ENCODE measurements around the gene STEAP3.

The STEAP3 gene

DNA sequence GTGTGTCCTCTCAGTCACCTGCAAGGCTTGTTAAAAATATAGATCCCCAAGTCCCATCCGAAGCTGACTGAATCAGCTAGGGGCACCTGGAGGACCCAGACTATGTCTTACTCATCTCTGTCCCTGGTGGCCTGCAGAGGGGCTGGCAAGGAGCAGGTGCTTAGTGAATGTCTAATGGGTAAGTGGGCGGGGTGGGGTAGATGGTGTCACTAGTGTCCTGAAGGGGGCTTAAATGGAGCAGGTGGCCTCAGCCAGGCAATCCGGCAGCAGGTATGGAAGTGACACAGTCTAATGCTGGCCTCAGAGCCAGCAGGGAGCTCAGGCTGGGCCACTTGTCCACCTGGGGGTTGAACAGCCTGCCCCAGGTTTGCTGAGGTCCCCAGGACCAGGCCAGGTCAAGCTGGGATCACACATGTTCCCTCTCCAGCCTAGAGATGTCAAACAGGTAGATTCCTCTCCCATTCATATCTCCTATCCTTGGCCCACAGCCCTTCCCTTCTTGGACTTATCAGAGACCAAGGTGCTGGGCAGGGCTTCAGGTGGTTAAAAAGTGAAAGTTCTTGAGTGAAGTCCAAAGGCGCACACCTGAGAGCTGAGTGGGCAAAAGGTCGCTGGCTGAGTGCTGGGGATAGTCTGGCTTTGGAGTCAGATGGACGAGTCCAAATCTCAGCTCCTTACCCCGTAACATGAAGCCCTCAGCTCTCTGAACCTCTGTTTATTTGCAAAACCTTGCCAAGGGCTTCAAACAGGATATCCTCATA, 1.7 kb downstream of the STEAP3 start:
- no peak for DNase-seq (ENCODE audit: low read depth in 1 of 2, low spot score in 1 of 2)

- no peak for DNase-seq (ENCODE audit: low read depth in 1 of 2, low spot score in 1 of 2)
Measured at GRCh38 chr2:119225926-119226325, 2.3 kb downstream of the STEAP3 start.

- no peak for DNase-seq (ENCODE audit: low read depth in 1 of 2, low spot score in 1 of 2)
Measured at GRCh38 chr2:119227346-119227745, 3.7 kb downstream of the STEAP3 start.

DNA sequence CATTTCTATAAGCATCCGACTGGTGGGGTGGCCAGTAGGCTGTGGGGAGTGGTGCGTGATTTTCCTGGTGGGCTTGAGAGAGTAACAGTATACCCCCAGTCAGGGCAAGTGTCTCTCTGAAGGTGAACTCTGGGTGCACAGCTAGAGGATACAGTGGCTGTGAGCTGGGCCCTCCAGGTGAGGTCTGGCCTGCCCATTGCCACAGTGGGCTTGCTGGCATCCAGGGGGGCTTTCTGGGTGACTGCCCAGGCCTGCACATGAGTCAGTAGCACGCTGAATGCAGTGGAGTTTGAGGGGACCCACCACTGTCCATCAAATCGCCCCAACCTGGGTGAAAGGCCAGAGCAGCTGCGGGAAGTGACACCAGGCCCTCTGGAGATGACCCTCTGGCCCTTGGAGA, 4.5 kb downstream of the STEAP3 start:
- DNase-seq (ENCODE audit: low read depth in 1 of 2, low spot score in 1 of 2), result no peak

DNA sequence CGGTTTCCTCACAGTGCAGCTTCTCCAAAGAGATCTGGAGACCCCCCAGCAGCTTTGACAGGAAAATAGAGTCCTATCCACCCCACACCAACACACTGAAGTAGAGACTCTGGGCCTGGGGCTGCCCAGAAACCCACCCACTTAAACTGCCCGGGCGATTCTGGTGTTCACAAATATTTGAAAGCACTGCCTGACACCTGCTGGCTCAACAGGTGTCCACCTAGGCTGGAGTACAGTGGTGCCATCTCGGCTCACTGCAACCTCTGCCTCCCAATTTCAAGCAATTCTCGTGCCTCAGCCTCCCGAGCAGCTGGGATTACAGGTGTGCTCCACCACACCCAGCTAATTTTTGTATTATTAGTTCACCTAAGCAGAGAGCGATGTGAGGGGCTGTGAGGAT, 5.3 kb downstream of the STEAP3 start:
- DNase-seq (ENCODE audit: low read depth in 1 of 2, low spot score in 1 of 2), result no peak

DNA sequence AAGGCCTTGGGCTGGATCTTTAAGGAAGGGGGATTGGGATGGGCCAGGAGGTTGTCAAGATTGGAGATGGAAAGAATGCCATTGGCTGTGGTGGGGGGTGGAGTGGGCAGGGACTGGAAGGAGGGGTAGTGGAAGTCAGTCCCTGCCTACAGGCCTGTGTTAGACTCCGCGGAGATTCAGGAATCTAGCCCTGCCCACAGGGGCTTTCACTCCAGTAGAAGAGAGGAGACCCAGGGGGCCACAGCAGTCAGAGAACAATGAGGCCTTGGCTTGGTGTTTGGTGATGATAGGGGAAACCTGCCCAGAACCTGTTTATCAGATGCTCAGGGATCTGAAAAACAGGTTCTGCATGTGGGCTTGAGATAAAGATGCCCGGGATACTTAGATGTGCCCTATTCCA, 6.1 kb downstream of the STEAP3 start:
- no peak for DNase-seq (ENCODE audit: low read depth in 1 of 2, low spot score in 1 of 2)

GRCh38 chr2:119230219-119231185, 6.9 kb downstream of the STEAP3 start:
- DNase-seq (ENCODE audit: low read depth in 1 of 2, low spot score in 1 of 2), result no peak

GRCh38 chr2:119231975-119232665, 8.5 kb downstream of the STEAP3 start:
- no peak for DNase-seq (ENCODE audit: low read depth in 1 of 2, low spot score in 1 of 2)

- no peak for DNase-seq (ENCODE audit: low read depth in 1 of 2, low spot score in 1 of 2)
Measured at GRCh38 chr2:119232666-119232993, 9.0 kb downstream of the STEAP3 start.

GRCh38 chr2:119233326-119234020, 9.8 kb downstream of the STEAP3 start:
- DNase-seq (ENCODE audit: low read depth in 1 of 2, low spot score in 1 of 2), result no peak

DNA sequence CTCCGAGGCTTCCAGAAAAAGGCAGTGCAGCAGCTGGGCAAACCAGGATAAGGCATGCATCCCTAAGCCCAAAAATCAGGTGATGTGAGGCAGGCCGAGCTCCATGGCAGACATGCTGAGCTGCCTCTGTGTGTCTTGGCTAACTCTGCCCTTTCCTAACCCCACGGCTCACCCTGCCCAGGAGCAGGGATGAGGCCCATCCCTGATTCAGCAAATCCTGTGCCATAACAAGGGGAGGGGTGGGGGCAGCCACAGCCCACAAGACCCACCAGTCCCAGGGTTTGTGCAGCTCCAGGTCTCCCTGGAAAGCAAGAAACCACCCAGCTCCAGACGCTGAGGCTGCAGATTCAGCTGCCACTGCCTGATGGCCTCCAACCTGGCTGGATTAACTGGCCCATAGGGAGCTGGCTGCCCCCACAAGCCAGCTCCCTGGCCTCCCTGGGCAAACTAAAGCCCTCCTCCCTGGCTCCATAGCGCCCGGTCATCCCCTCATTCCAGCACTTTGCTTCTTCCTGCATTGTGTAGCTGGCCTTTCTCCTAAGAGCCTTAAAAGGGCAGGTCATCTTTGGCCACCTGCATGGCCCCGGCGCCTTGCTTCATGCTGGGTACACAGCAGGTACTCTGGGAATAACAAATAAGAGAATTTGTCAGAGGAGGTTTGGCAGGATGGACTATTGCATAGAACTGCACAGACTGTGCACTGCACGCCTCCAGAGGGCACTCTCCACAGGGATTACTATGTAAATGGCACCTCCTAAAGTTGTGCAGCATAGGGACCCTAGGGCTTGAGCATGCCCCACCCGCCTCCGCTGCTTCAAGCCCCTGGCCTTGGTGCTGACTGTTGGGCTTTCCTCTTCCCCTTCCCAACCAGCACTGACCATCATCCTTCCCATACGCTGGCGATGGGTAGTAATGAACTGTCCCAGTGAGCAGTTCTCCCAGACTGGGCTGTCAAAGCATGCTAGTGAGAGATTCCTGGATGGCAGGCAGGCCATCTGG, 10.7 kb downstream of the STEAP3 start:
- DNase-seq (ENCODE audit: low read depth in 1 of 2, low spot score in 1 of 2), result no peak

DNA sequence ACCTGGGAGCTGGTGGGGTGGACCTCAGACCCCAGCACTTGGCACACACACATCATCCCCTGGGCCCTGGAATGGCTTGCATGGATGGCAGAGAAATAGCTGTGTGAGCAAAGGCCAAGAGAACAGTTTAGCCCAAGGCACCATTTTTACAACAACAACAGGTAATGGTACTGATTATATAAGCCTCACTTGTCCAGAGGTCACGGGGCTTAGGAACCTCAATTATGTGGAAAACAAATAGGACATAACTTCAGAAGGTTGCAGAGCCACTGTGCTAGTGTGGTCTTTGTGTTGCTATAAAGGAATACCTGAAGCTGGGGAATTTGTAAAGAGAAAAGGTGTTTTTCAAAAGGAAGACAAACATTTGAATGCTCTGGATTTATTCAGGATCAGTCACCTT, 13.2 kb downstream of the STEAP3 start:
- DNase-seq (ENCODE audit: low read depth in 1 of 2, low spot score in 1 of 2), result no peak

DNA sequence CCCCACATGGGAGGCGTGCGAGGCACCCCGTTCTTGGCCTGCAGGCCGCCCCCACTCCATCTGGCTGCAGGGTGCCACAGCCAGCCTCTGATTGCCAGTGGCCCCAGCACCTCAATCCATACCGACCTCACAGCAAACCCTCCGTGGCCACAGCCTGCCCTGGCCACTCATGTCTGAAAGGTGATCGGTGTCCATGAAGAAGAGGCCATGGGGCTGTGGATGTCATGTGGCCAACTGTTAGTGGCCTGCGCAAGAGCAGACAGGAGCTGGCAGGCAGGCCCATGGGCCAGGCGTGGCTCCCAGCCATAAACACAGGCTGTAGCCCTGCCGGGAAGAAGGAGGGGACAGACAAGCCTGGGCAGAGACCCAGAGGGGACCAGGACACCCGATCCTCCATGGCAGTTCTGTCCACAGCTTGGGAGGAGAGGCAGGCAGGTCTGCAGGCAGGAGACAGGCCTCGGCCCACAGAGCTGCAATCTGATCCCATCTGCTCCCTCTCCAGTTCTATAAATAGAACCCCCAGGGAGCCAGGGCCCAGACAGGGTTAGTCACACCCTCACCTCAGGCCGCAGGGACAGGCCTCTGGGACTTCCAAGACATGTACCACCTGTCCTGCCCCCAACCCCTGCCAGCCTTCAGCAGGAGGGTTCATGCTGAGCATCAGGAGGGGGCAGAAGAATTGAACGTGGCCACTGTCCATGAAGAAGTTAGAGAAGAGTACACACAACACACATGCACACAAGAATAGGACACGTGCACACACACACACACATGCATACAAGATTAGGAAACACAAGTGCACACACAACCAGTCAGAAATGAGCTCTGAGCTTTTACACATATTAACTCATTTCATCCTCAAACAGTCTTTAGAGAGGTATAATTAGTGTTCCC, 16.9 kb downstream of the STEAP3 start:
- no peak for DNase-seq (ENCODE audit: low read depth in 1 of 2, low spot score in 1 of 2)

- DNase-seq (ENCODE audit: low read depth in 1 of 2, low spot score in 1 of 2), result no peak
Measured at GRCh38 chr2:119241205-119241532, 17.5 kb downstream of the STEAP3 start.

DNA sequence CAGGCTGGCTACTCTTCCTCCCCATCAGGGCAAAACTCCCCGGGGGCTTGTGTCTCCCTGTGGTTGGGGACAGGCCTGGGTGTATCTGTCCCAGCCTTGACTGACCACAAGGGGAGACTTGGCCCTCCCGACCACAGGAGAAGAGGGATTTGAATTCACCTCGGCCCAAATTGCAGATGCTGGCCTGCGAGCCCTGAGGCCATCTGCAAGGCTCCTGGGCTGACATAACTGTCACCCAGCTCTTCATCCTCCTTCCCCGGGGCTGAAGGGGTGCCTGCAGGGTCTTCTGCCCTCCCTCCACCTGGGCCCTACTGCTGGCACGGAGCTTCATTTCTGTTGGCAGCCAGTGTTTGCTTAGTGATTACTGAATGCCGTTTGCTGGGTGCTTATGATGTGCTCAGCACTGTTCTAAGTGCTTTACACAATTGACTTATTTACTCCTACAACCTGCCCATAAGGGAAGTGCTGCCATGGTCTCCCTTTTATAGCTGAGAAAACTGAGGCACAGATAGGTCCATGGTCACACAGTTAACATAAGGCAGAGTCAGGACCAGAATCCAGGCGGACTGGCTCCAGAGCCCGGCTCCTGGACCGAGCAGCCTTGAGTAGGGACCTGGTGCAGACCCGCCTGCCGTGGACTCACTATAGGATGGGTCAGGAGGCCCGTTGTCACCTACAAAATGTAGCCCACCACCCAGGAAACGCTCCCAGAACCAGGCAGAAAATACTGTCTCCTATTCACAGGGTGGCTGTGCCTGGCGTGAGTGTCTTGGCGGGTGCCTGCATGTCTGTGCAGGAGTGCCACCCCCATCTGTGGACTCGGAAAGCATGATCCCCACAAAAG, 18.9 kb downstream of the STEAP3 start:
- DNase-seq (ENCODE audit: low read depth in 1 of 2, low spot score in 1 of 2), result no peak

- no peak for DNase-seq (ENCODE audit: low read depth in 1 of 2, low spot score in 1 of 2)
Measured at GRCh38 chr2:119243621-119244020, 20.0 kb downstream of the STEAP3 start.

DNA sequence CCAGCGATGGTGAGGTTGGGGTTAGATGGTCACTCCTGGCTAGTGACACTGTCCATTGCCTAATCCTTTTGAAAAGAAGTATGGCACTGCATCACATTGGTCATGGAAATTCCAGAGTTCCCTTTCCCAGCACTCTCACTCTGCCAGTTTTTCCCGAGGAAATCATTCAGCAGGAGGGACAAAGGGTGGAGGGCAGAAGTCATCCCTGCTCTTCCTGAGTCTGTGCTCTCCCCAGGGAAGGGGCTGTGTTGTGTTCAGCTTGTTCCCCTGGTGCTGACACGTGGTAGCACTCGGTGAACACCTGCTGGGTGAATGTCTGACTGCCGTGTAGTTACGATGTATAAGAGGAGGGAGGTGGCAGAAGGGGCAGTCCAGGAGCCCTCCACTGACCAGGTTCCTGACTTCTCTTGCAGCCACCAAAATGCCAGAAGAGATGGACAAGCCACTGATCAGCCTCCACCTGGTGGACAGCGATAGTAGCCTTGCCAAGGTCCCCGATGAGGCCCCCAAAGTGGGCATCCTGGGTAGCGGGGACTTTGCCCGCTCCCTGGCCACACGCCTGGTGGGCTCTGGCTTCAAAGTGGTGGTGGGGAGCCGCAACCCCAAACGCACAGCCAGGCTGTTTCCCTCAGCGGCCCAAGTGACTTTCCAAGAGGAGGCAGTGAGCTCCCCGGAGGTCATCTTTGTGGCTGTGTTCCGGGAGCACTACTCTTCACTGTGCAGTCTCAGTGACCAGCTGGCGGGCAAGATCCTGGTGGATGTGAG, 21.6 kb downstream of the STEAP3 start:
- DNase-seq (ENCODE audit: low read depth in 1 of 2, low spot score in 1 of 2), result no peak

GRCh38 chr2:119245841-119246230, 22.2 kb downstream of the STEAP3 start:
- DNase-seq (ENCODE audit: low read depth in 1 of 2, low spot score in 1 of 2), result no peak

All from activated T-helper 1 cell treated with anti-CD3 and anti-CD28 coated beads, Interleukin-2, amount 50 U/mL, for 16 hours (primary cell).